HFF-Myc (cell line): Measurements from ENCODE around the gene APBA2.

Experiments
- DNase-seq: peaks from one replicate; pipeline ENCODE4 v3.0.0-alpha.2; 2011; ENCODE audit warnings: low read depth; ENCODE audit errors: extremely low read depth
- H3K4me3 ChIP-seq: replicated peaks from 2 replicates; pipeline ENCODE4 v1.5.1; 2011; ENCODE audit warnings: low read depth, mild to moderate bottlenecking, control low read depth, low read length
- CTCF ChIP-seq: IDR thresholded peaks from 2 replicates; pipeline ENCODE4 v1.5.1; 2012; ENCODE audit warnings: mild to moderate bottlenecking, low read depth, low read length, control low read depth; ENCODE audit errors: missing control alignments

APBA2 gene

GRCh38 chr15:28934645-28935044 is 48.9 kb downstream of the APBA2 start:
- no peak overlapping the region for H3K4me3 ChIP-seq
- DNase-seq = no peak
- TF ChIP-seq CTCF = no peak

GRCh38 chr15:28935316-28935715 is 49.5 kb downstream of the APBA2 start:
- TF ChIP-seq CTCF = peak; percentile 29
- no peak overlapping the region for H3K4me3 ChIP-seq
- no peak for DNase-seq

- TF ChIP-seq CTCF = no peak
- no peak for DNase-seq
- no peak overlapping the region for H3K4me3 ChIP-seq
These were observed 50.3 kb downstream of the APBA2 start for GRCh38 chr15:28936081-28936480.

GRCh38 chr15:28936481-28936881 is 50.7 kb downstream of the APBA2 start:
- no peak for DNase-seq
- H3K4me3 ChIP-seq = no peak overlapping the region
- no peak for TF ChIP-seq CTCF

- TF ChIP-seq CTCF = no peak
- DNase-seq = no peak
- no peak overlapping the region for H3K4me3 ChIP-seq
These were observed 51.5 kb downstream of the APBA2 start for GRCh38 chr15:28937271-28937670.

GRCh38 chr15:28942046-28942445 is 56.3 kb downstream of the APBA2 start:
- DNase-seq = no peak
- TF ChIP-seq CTCF = no peak
- H3K4me3 ChIP-seq = no peak overlapping the region

GRCh38 chr15:28942571-28942970 is 56.8 kb downstream of the APBA2 start:
- no peak for DNase-seq
- TF ChIP-seq CTCF = no peak
- no peak overlapping the region for H3K4me3 ChIP-seq
